ENCODE data around the gene NOS3. TPM values are rescaled to one million over a fixed set of nuclear protein-coding genes. Genes with fewer than 3 reads are reported as not detected.

NOS3 gene
- total and polyA plus RNA-seq, 2 donors (not counting 3 experiments of a cell fraction or from before 2014, with no cell fraction given), result 82.8 to 95.1 TPM

DNA sequence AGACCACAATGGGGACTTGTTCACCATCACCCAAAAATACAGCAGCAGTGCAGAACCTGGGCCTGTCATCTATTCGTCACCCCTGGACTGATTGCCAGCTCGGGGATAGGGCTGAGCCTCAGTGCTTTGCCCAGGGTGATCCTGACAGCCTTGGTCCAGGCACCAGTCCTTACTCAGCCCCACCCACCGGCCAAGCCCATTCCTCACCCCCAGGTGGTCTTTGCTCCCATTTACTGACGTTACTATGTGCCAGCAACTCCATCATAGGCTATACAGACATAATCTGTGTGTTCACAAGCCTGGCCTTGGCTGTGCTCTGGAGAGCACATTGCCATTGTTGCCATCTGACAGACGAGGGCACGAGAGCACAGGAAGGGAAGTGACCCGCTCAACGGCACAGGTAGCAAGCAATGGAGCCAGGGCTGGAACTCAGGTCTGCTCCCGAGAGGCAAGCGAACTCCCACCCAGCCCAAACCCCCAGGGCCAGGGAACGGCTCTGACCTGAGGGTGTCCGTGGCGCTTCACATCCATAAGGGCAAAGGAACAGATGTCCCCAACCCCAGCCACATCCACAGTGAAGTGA is 26.6 kb downstream of the NOS3 start:
- H3K4me1 ChIP-seq (ENCODE audit: control insufficient read depth, extremely low read depth, insufficient read depth, low read length), result peaks cover 10% of the 10 kb centered on the region
- intact Hi-C loops (cut with micrococcal nuclease) (no loop called here), dilution Hi-C loops (cut with MboI; ENCODE audit: extremely low pct_ligation_motif_present, low sequenced_read_pairs) (no loop called here)
- CTCF ChIA-PET, result interaction anchor here (1.0 to 8.8 kb wide), 16 partner anchors 9 to 148 kb away, joined by 3 to 107 read pairs (median 8); partner anchors contain the start of gene ABCB8
- no peak overlapping the region for H3K4me2 ChIP-seq (ENCODE audit: insufficient read depth, low read length)
- no peaks in the 10 kb centered on the region for H3K79me2 ChIP-seq (ENCODE audit: control insufficient read depth, insufficient read depth, low read length)
- H3K27me3 ChIP-seq (ENCODE audit: control insufficient read depth in 2 of 2, insufficient read depth in 2 of 2, low read length in 2 of 2), result peaks cover 12 to 14% of the 10 kb centered on the region in 2 experiments
- no peak for DNase-seq (ENCODE audit: low read depth, low spot score)
- no peaks in the 10 kb centered on the region for H3K9me3 ChIP-seq (replicated peaks; ENCODE audit: control insufficient read depth, insufficient read depth, low read length)
- H2AFZ ChIP-seq (ENCODE audit: low read depth, low read length), result no peak overlapping the region
- H3K36me3 ChIP-seq (ENCODE audit: control insufficient read depth in 2 of 2, extremely low read depth in 1 of 2, insufficient read depth in 2 of 2, low read length in 2 of 2), result peaks cover 0 to 16% of the 10 kb centered on the region in 2 experiments
- no peaks in the 10 kb centered on the region for H4K20me1 ChIP-seq (replicated peaks; ENCODE audit: control insufficient read depth, extremely low read depth, insufficient read depth, low read length)
- POLR2A ChIA-PET, result no interaction called here
- H3K9ac ChIP-seq (replicated peaks; ENCODE audit: extremely low read depth, insufficient read depth, low read length), result no peak overlapping the region
- BruUV-seq (replicated peaks), result no TSS peak
- H3K27ac ChIP-seq (ENCODE audit: insufficient read depth, low read depth, low read length), result no peak overlapping the region
- FAIRE-seq, result no peak
- H3K4me3 ChIP-seq (replicated peaks in 1 of 3; ENCODE audit: insufficient read depth in 1 of 3, low read depth in 1 of 3, low read length in 3 of 3), result no peak overlapping the region
- no peak for TF ChIP-seq JUN (IDR thresholded peaks at IDR 0.05; ENCODE audit: borderline replicate concordance, insufficient read depth, insufficient read length, low read depth)
- TF ChIP-seq FOS (IDR thresholded peaks at IDR 0.05; ENCODE audit: borderline replicate concordance, insufficient read depth, low read length), result no peak
- no peak for TF ChIP-seq MYC (IDR thresholded peaks at IDR 0.05; ENCODE audit: low read depth, low read length)
- no peak for TF ChIP-seq POLR2AphosphoS5 (IDR thresholded peaks at IDR 0.05; ENCODE audit: insufficient read depth, low read depth, low read length)
- TF ChIP-seq, protein P1, sequence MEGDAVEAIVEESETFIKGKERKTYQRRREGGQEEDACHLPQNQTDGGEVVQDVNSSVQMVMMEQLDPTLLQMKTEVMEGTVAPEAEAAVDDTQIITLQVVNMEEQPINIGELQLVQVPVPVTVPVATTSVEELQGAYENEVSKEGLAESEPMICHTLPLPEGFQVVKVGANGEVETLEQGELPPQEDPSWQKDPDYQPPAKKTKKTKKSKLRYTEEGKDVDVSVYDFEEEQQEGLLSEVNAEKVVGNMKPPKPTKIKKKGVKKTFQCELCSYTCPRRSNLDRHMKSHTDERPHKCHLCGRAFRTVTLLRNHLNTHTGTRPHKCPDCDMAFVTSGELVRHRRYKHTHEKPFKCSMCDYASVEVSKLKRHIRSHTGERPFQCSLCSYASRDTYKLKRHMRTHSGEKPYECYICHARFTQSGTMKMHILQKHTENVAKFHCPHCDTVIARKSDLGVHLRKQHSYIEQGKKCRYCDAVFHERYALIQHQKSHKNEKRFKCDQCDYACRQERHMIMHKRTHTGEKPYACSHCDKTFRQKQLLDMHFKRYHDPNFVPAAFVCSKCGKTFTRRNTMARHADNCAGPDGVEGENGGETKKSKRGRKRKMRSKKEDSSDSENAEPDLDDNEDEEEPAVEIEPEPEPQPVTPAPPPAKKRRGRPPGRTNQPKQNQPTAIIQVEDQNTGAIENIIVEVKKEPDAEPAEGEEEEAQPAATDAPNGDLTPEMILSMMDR (IDR thresholded peaks at IDR 0.05; ENCODE audit: extremely low read depth in 1 of 2, insufficient read depth in 1 of 2, low read depth in 1 of 2, low read length in 2 of 2), result no peak
- no peak for TF ChIP-seq GATA2 (IDR thresholded peaks at IDR 0.05; ENCODE audit: insufficient read depth, insufficient read length, low read depth, low read length)
- no peak for TF ChIP-seq EZH2 (IDR thresholded peaks at IDR 0.05; ENCODE audit: borderline replicate concordance, low read depth, low read length, severe bottlenecking)
- TF ChIP-seq POLR2A (IDR thresholded peaks at IDR 0.05; ENCODE audit: low read depth, low read length), result no peak
- TF ChIP-seq, protein P2, sequence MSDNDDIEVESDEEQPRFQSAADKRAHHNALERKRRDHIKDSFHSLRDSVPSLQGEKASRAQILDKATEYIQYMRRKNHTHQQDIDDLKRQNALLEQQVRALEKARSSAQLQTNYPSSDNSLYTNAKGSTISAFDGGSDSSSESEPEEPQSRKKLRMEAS (IDR thresholded peaks at IDR 0.05; ENCODE audit: insufficient read depth, insufficient read length), result no peak
- H3K9me1 ChIP-seq (replicated peaks; ENCODE audit: control insufficient read depth, extremely low read depth, insufficient read depth, low read length), result no peaks in the 10 kb centered on the region
